Uterus (tissue), 4 donors: ENCODE measurements around the gene ADCK2. TPM values are rescaled to one million over a fixed set of nuclear protein-coding genes. Genes with fewer than 3 reads are reported as not detected.

Experiments used
- DNase-seq, 2 donors: peaks; one replicate each; pipeline ENCODE4 v3.0.0-alpha.2; 2019 to 2020
- H3K27ac ChIP-seq, 2 donors: fragments of 200-600 bp; sonication (generic); 1 replicate in 1 of 2; 2 replicates in 1 of 2; pipeline ENCODE4 v1.5.1; 2016 to 2018
- H3K27me3 ChIP-seq, 2 donors: fragments of 200-600 bp; sonication (generic); one replicate each; pipeline ENCODE4 v1.5.1; 2018 to 2019; ENCODE audit warnings: control low read depth in 1 of 2
- H3K36me3 ChIP-seq, 2 donors: fragments of 200-600 bp; sonication (generic); one replicate each; pipeline ENCODE4 v1.5.1; 2019; ENCODE audit warnings: control low read depth in 1 of 2
- H3K4me1 ChIP-seq, 2 donors: fragments of 200-600 bp; sonication (generic); one replicate each; pipeline ENCODE4 v1.5.1; 2018 to 2019; ENCODE audit warnings: control low read depth in 1 of 2
- H3K4me3 ChIP-seq, 2 donors: fragments of 200-600 bp; sonication (generic); 1 replicate in 1 of 2; 2 replicates in 1 of 2; pipeline ENCODE4 v1.5.1; 2018 to 2019; ENCODE audit warnings: mild to moderate bottlenecking in 1 of 2
- H3K9me3 ChIP-seq, 2 donors: fragments of 200-600 bp; sonication (generic); one replicate each; pipeline ENCODE4 v1.5.1; 2019; ENCODE audit warnings: control low read depth in 1 of 2
- CTCF ChIP-seq, 4 experiments: fragments of 200-600 bp in 2 of 4; fragments of 450-650 bp in 2 of 4; sonication (generic) in 2 of 4; IDR thresholded peaks; one replicate each; pipeline ENCODE4 v1.5.1; 2016 to 2019; ENCODE audit warnings: antibody characterized with exemption in 4 of 4, mild to moderate bottlenecking in 2 of 4, moderate library complexity in 1 of 4
- POLR2A ChIP-seq, 2 donors: fragments of 450-650 bp; IDR thresholded peaks; one replicate each; pipeline ENCODE4 v1.6.1; 2016; ENCODE audit warnings: antibody characterized with exemption in 2 of 2, mild to moderate bottlenecking in 1 of 2, moderate library complexity in 1 of 2
- intact Hi-C: fragments of 100-400 bp; cut with DNase I; formaldehyde crosslinking; loops from one replicate; pipeline ENCODE4 v1.15.1; 2023; ENCODE audit warnings: low total_unique reads
- total RNA-seq, 4 donors: library from RNA; depleted of rRNA in 3 of 4; stranded (reverse); fragments of >200 nt in 3 of 4; gene quantifications; one replicate each; pipeline versions ENCODE4 v1.1.0 to v1.2.4, GENCODE V29; 2014 to 2023
- donor health status: DM: yes; HTN: yes; CAD: no.

ADCK2 gene
- total RNA-seq, 4 donors from 2014 or later, result 13.2 to 24.3 (median 22.4) TPM

GRCh38 chr7:140654109-140654387 is 18.7 kb upstream of the ADCK2 start:
- H3K4me1 ChIP-seq, result no peaks in the 10 kb centered on the region
- DNase-seq, result no peak
- no peak overlapping the region for H3K27ac ChIP-seq
- no peak for TF ChIP-seq POLR2A (IDR thresholded peaks at IDR 0.05)
- TF ChIP-seq CTCF (IDR thresholded peaks at IDR 0.05), result no peak
- H3K4me3 ChIP-seq, result no peak overlapping the region
- no peaks in the 10 kb centered on the region for H3K36me3 ChIP-seq
- intact Hi-C loops, result loop anchor here (5.0 kb wide), 1 partner anchor 137 kb away; no protein-coding TSS in a partner anchor
- H3K9me3 ChIP-seq, result no peaks in the 10 kb centered on the region
- no peaks in the 10 kb centered on the region for H3K27me3 ChIP-seq

GRCh38 chr7:140654661-140655060 is 18.1 kb upstream of the ADCK2 start:
- Histone ChIP-seq H3K27ac (no peak overlapping the region), H3K36me3 (no peaks in the 10 kb centered on the region), H3K4me3 (no peak overlapping the region), H3K4me1 (no peaks in the 10 kb centered on the region), H3K9me3 (no peaks in the 10 kb centered on the region), H3K27me3 (no peaks in the 10 kb centered on the region)
- no peak for TF ChIP-seq CTCF (IDR thresholded peaks at IDR 0.05)
- TF ChIP-seq POLR2A (IDR thresholded peaks at IDR 0.05), result no peak
- DNase-seq, result peak in 1 of 2 donors; percentile 8
- intact Hi-C loops, result loop anchor here (5.0 kb wide), 1 partner anchor 137 kb away; no protein-coding TSS in a partner anchor

GRCh38 chr7:140655511-140656408 is 17.0 kb upstream of the ADCK2 start:
- DNase-seq, result no peak

DNA sequence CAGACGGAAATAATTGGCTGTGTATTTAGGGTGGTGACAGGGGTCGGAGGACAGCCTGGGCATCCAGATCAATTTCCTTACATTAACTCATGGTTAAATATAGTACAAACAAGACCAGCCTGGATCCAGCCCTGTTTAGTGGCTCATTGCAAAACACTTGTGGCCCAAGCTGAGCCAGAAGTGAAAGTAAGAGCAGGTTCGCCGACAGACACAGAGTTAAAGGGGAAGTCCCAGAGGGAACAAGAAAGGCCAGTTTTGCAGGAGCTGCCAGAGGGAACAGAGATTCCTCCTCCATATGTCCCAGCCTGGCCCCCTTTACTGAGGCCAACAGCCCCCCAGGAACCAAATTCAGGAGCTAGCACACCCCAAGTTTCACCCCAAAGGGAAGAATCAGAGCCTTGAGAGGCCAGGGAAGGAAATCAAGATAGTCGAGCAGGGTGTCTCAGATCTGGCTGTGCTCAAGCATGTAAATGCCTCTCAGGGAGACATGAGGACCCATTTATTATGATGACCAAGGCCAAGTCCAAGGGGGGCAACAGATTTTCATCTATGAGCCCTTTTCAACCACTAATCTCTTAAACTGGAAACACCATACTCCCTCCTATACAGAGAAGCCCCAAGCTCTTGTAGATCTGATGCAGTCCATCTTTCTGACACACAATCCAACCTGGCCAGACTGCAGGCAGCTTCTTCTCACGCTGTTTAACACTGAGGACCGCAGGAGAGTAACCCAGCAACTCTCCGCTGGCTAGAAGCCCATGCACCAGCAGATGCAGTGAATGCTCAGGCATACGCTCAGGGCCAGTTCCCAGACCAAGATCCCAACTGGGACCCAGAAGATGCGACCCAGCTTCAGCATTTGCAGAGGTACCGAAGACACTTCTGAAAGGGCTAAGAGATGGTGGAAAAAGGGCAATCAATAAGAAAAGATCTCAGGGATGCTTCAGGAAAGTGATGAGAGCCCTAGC is 15.9 kb upstream of the ADCK2 start:
- Histone ChIP-seq H3K36me3 (no peaks in the 10 kb centered on the region), H3K27ac (peak overlapping the region; percentile 64 to 69), H3K9me3 (no peaks in the 10 kb centered on the region), H3K4me1 (no peaks in the 10 kb centered on the region), H3K27me3 (no peaks in the 10 kb centered on the region), H3K4me3 (peak overlapping the region; percentile 23)
- TF ChIP-seq CTCF (IDR thresholded peaks at IDR 0.05) (no peak), POLR2A (IDR thresholded peaks at IDR 0.05) (no peak)
- intact Hi-C loops, result no loop called here
- DNase-seq, result peak; percentile 52 to 54

More at GRCh38 chr7:140655511-140656408, 17.0 kb upstream of the ADCK2 start:
- H3K27ac ChIP-seq, result peak overlapping the region; percentile 64 to 69
- TF ChIP-seq POLR2A (IDR thresholded peaks at IDR 0.05) (no peak), CTCF (IDR thresholded peaks at IDR 0.05) (no peak)
- H3K9me3 ChIP-seq, result no peaks in the 10 kb centered on the region
- H3K4me3 ChIP-seq, result no peak overlapping the region
- H3K27me3 ChIP-seq, result no peaks in the 10 kb centered on the region
- no peaks in the 10 kb centered on the region for H3K4me1 ChIP-seq
- intact Hi-C loops, result no loop called here
- no peaks in the 10 kb centered on the region for H3K36me3 ChIP-seq
